ENCODE results near the gene SLC30A3.

DNA sequence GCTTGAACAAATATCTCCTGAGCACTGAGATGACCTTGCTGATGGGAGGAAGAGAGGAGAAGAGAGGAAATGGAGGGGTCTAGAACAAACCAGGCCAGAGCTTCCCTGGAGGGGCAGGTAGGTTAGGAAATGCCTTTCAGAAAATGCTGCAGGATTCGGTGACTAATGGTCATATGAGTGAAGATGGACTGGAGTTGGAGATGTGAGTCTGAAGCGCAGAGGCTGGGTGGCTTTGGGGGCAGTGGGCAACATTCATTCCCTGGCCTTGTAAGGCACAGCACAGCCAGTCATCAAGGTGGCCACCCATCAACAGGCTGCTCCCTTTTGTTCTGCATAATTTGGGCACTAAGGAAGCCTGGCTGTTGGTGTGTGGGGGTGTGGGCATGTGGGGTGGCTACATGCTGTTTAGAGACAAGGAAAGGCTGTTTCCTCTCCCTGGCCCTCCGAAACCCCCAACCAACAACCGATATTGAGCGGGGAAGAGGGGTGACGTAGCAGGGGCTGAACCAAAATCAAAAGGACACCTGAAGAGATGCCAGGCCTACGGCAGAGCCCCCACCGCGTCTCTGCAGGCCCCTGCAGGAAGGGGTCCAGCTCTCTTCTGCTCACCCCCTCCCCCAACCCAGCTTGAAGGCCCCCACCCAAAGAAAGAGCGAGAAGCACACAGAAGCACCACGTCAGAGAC lies 1.5 kb downstream of the SLC30A3 start:
- TF ChIP-seq SIN3A (IDR thresholded peaks at IDR 0.05; ENCODE audit: borderline replicate concordance, insufficient read depth, low read length) (no peak), REST (IDR thresholded peaks at IDR 0.05; ENCODE audit: insufficient read depth in 1 of 2, low read depth in 2 of 2, low read length in 2 of 2) (no peak), POLR2AphosphoS5 (IDR thresholded peaks at IDR 0.05; ENCODE audit: low read depth, low read length) (no peak), TAF1 (IDR thresholded peaks at IDR 0.05; ENCODE audit: borderline replicate concordance, insufficient read depth, low read length) (no peak)

Data from PFSK-1 (cell line).